Testis (tissue), 3 donors: Measurements from ENCODE around the gene PCDHAC1. TPM values are rescaled to one million over a fixed set of nuclear protein-coding genes. Genes with fewer than 3 reads are reported as not detected.

ENCODE experiments used
- DNase-seq: peaks from one replicate; pipeline ENCODE4 v3.0.0-alpha.2; 2019
- H3K27ac ChIP-seq, 2 donors: fragments of 200-600 bp; sonication (generic); one replicate each; pipeline ENCODE4 v1.5.1; 2019
- H3K27me3 ChIP-seq: fragments of 200-600 bp; sonication (generic); one replicate; pipeline ENCODE4 v1.5.1; 2019
- H3K36me3 ChIP-seq: fragments of 200-600 bp; sonication (generic); one replicate; pipeline ENCODE4 v1.5.1; 2017; ENCODE audit warnings: low read depth; ENCODE audit errors: missing control alignments
- H3K4me1 ChIP-seq: fragments of 200-600 bp; sonication (generic); one replicate; pipeline ENCODE4 v1.5.1; 2019
- H3K4me3 ChIP-seq, 2 donors: fragments of 200-600 bp; sonication (generic); one replicate each; pipeline ENCODE4 v1.5.1; 2017 to 2019
- H3K9me3 ChIP-seq: fragments of 200-600 bp; sonication (generic); one replicate; pipeline ENCODE4 v1.5.1; 2017
- CTCF ChIP-seq, 3 experiments: fragments of 450-650 bp in 2 of 3; fragments of 200-600 bp in 1 of 3; sonication (generic) in 1 of 3; IDR thresholded peaks; one replicate each; pipeline ENCODE4 v1.5.1; 2016 to 2019; ENCODE audit warnings: antibody characterized with exemption in 3 of 3, mild to moderate bottlenecking in 2 of 3, moderate library complexity in 1 of 3
- POLR2A ChIP-seq: fragments of 450-650 bp; IDR thresholded peaks from one replicate; pipeline ENCODE4 v1.6.1; 2017; ENCODE audit warnings: antibody characterized with exemption, mild to moderate bottlenecking, moderate library complexity
- WGBS, 2 donors: methylation state at CpG; one replicate each; pipeline ENCODE4 v1.1.5; 2018; 5-methylcytosine and 5-hydroxymethylcytosine counted together
- intact Hi-C: fragments of 100-400 bp; cut with DNase I; formaldehyde crosslinking; loops from one replicate; pipeline ENCODE4 v1.15.1; 2023; ENCODE audit warnings: low total_unique reads
- polyA plus RNA-seq: library from polyadenylated mRNA; stranded (reverse); fragments of 350-450 nt; fragmentation: Illumina TruSeq; extraction: RNeasy Lipid Tissue Mini Kit (QIAGEN cat#74804); gene quantifications from one replicate; pipeline ENCODE4 v1.2.3, GENCODE V29; 2014; ENCODE audit warnings: low read depth, low replicate concordance; ENCODE audit not compliant: insufficient read depth
- total RNA-seq, 2 donors: library from RNA; depleted of rRNA; stranded (reverse); fragments of >200 nt; gene quantifications; one replicate each; pipeline ENCODE4 v1.2.3, GENCODE V29; 2016

The PCDHAC1 gene
- total and polyA plus RNA-seq, 3 donors from 2014 or later, result 1.8 to 7.5 (median 5.5) TPM

- Histone ChIP-seq H3K27me3 (no peaks in the 10 kb centered on the region), H3K9me3 (no peaks in the 10 kb centered on the region), H3K4me3 (peak overlapping the region; percentile 48 to 68), H3K27ac (peak overlapping the region; percentile 12 to 46), H3K36me3 (no peaks in the 10 kb centered on the region), H3K4me1 (no peaks in the 10 kb centered on the region)
- intact Hi-C loops, result no loop called here
- DNase-seq, result peak; percentile 94
- 0 to 1% methylated on average over 3 to 63 of the region's 74 CpGs for WGBS, 2 donors
- TF ChIP-seq POLR2A, result no peak
- peak; percentile 67 to 82 (median 69) for TF ChIP-seq CTCF (IDR thresholded peaks at IDR 0.05)
Observed at GRCh38 chr5:140926443-140927227, 536 bp downstream of the PCDHAC1 start.

GRCh38 chr5:140927228-140927573 lies 1.1 kb downstream of the PCDHAC1 start:
- intact Hi-C loops, result no loop called here
- 6 to 7% methylated on average over 20 to 26 of the region's 26 CpGs for WGBS, 2 donors
- H3K9me3 ChIP-seq, result no peaks in the 10 kb centered on the region
- H3K4me1 ChIP-seq, result no peaks in the 10 kb centered on the region
- no peaks in the 10 kb centered on the region for H3K36me3 ChIP-seq
- TF ChIP-seq POLR2A (no peak), CTCF (IDR thresholded peaks at IDR 0.05) (no peak)
- H3K27me3 ChIP-seq, result no peaks in the 10 kb centered on the region
- peak; percentile 32 for DNase-seq
- peak overlapping the region; percentile 12 to 46 for H3K27ac ChIP-seq
- peak overlapping the region; percentile 48 to 68 for H3K4me3 ChIP-seq

- no peaks in the 10 kb centered on the region for H3K4me1 ChIP-seq
- no peak overlapping the region for H3K4me3 ChIP-seq
- WGBS, 2 donors, result 72 to 75% methylated on average over 4 of the region's 4 CpGs
- no peaks in the 10 kb centered on the region for H3K9me3 ChIP-seq
- no peaks in the 10 kb centered on the region for H3K27me3 ChIP-seq
- H3K36me3 ChIP-seq, result no peaks in the 10 kb centered on the region
- H3K27ac ChIP-seq, result no peak overlapping the region
- no peak for TF ChIP-seq POLR2A
- no peak for TF ChIP-seq CTCF (IDR thresholded peaks at IDR 0.05)
- intact Hi-C loops, result no loop called here
- no peak for DNase-seq
Observed at GRCh38 chr5:140934964-140935606, 9.0 kb downstream of the PCDHAC1 start.

GRCh38 chr5:140946578-140946977 lies 20.5 kb downstream of the PCDHAC1 start:
- WGBS, 2 donors, result 59 to 88% methylated on average over 2 of the region's 2 CpGs
- H3K4me1 ChIP-seq, result no peaks in the 10 kb centered on the region

More at GRCh38 chr5:140946578-140946977, 20.5 kb downstream of the PCDHAC1 start:
- H3K9me3 ChIP-seq, result no peaks in the 10 kb centered on the region
- no peak for TF ChIP-seq POLR2A
- no peak for TF ChIP-seq CTCF (IDR thresholded peaks at IDR 0.05)
- intact Hi-C loops, result no loop called here
- H3K36me3 ChIP-seq, result no peaks in the 10 kb centered on the region
- no peak for DNase-seq
- no peaks in the 10 kb centered on the region for H3K27me3 ChIP-seq
- no peak overlapping the region for H3K4me3 ChIP-seq
- H3K27ac ChIP-seq, result no peak overlapping the region
